Colonic mucosa (tissue), 4 donors: ENCODE measurements around the gene LRMDA. TPM values are rescaled to one million over a fixed set of nuclear protein-coding genes. Genes with fewer than 3 reads are reported as not detected.

Experiments
- DNase-seq: peaks from one replicate; pipeline ENCODE4 v3.0.0-alpha.2; 2020
- H3K27ac ChIP-seq: fragments of 200-600 bp; one replicate; pipeline ENCODE4 v1.8.0; 2021
- H3K27me3 ChIP-seq: fragments of 200-600 bp; one replicate; pipeline ENCODE4 v1.8.0; 2021
- H3K36me3 ChIP-seq: fragments of 200-600 bp; one replicate; pipeline ENCODE4 v1.8.0; 2021
- H3K4me1 ChIP-seq: fragments of 200-600 bp; one replicate; pipeline ENCODE4 v1.8.0; 2021; ENCODE audit warnings: mild to moderate bottlenecking
- H3K4me3 ChIP-seq: fragments of 200-600 bp; one replicate; pipeline ENCODE4 v1.8.0; 2021
- H3K9ac ChIP-seq, 2 donors: one replicate each; pipeline ENCODE4 v1.7.0; 2013; ENCODE audit warnings: control low read depth in 2 of 2, low read depth in 2 of 2, low read length in 2 of 2
- H3K9me3 ChIP-seq: fragments of 200-600 bp; one replicate; pipeline ENCODE4 v1.8.0; 2021
- CTCF ChIP-seq: fragments of 200-600 bp; IDR thresholded peaks from one replicate; pipeline ENCODE4 v1.8.0; 2022; ENCODE audit warnings: antibody characterized with exemption, mild to moderate bottlenecking
- intact Hi-C: fragments of 100-400 bp; cut with DNase I; formaldehyde crosslinking; loops from one replicate; pipeline ENCODE4 v1.14.1; 2022
- total RNA-seq, 2 donors: library from RNA; stranded (reverse); fragmentation: NEBNext Ultra II Directional in 1 of 2; extraction: Animal tissue kit (Norgen Biotek cat#: 25700) in 1 of 2; gene quantifications; one replicate each; pipeline ENCODE4 v1.2.1, GENCODE V29; 2021
- donor health status: healthy.
- donor health status: DM: no; HTN: no; CAD: no.
- donor health status: DM: no; HTN: no; CAD: no.

LRMDA gene
- total RNA-seq, 2 donors from 2014 or later, result 2.5 to 5.2 TPM

- no peaks in the 10 kb centered on the region for H3K36me3 ChIP-seq
- no peak for DNase-seq
- no peak for TF ChIP-seq CTCF
- no peaks in the 10 kb centered on the region for H3K9me3 ChIP-seq
- no peak overlapping the region for H3K27ac ChIP-seq
- no peak overlapping the region for H3K9ac ChIP-seq
- H3K27me3 ChIP-seq, result no peaks in the 10 kb centered on the region
- intact Hi-C loops, result no loop called here
- H3K4me3 ChIP-seq, result no peak overlapping the region
- H3K4me1 ChIP-seq, result no peaks in the 10 kb centered on the region
Observed at GRCh38 chr10:76119036-76119435, 687.6 kb downstream of the LRMDA start.

GRCh38 chr10:76119515-76119914, 688.1 kb downstream of the LRMDA start:
- no peak for TF ChIP-seq CTCF
- intact Hi-C loops, result no loop called here
- Histone ChIP-seq H3K4me1 (no peaks in the 10 kb centered on the region), H3K27ac (no peak overlapping the region), H3K4me3 (no peak overlapping the region), H3K9me3 (no peaks in the 10 kb centered on the region), H3K9ac (no peak overlapping the region), H3K27me3 (no peaks in the 10 kb centered on the region), H3K36me3 (no peaks in the 10 kb centered on the region)
- no peak for DNase-seq

- Histone ChIP-seq H3K27ac (no peak overlapping the region), H3K4me1 (no peaks in the 10 kb centered on the region), H3K27me3 (no peaks in the 10 kb centered on the region), H3K36me3 (no peaks in the 10 kb centered on the region), H3K4me3 (no peak overlapping the region), H3K9me3 (no peaks in the 10 kb centered on the region), H3K9ac (no peak overlapping the region)
- no peak for DNase-seq
- no peak for TF ChIP-seq CTCF
- intact Hi-C loops, result no loop called here
Observed at GRCh38 chr10:76122056-76122455, 690.6 kb downstream of the LRMDA start.

GRCh38 chr10:76124280-76124679, 692.9 kb downstream of the LRMDA start:
- DNase-seq, result no peak
- no peak overlapping the region for H3K9ac ChIP-seq
- intact Hi-C loops, result no loop called here

GRCh38 chr10:76125900-76126299, 694.5 kb downstream of the LRMDA start:
- no peaks in the 10 kb centered on the region for H3K4me1 ChIP-seq

More at GRCh38 chr10:76124280-76124679, 692.9 kb downstream of the LRMDA start:
- no peaks in the 10 kb centered on the region for H3K4me1 ChIP-seq
- no peak overlapping the region for H3K4me3 ChIP-seq
- no peak overlapping the region for H3K27ac ChIP-seq
- no peak for TF ChIP-seq CTCF
- no peaks in the 10 kb centered on the region for H3K27me3 ChIP-seq
- no peaks in the 10 kb centered on the region for H3K36me3 ChIP-seq
- H3K9me3 ChIP-seq, result no peaks in the 10 kb centered on the region

More at GRCh38 chr10:76125900-76126299, 694.5 kb downstream of the LRMDA start:
- Histone ChIP-seq H3K9ac (no peak overlapping the region), H3K27ac (no peak overlapping the region), H3K4me3 (no peak overlapping the region), H3K9me3 (no peaks in the 10 kb centered on the region), H3K36me3 (no peaks in the 10 kb centered on the region), H3K27me3 (no peaks in the 10 kb centered on the region)
- intact Hi-C loops, result no loop called here
- no peak for TF ChIP-seq CTCF
- DNase-seq, result no peak
